ENCODE results near the gene UBALD2. TPM values are rescaled to one million over a fixed set of nuclear protein-coding genes. Genes with fewer than 3 reads are reported as not detected.

UBALD2 gene
- total and polyA plus RNA-seq, 2 of the 13 experiments (the other 11 are each of a cell fraction or from before 2014, with no cell fraction given), result 3.3 to 89.7 TPM

DNA sequence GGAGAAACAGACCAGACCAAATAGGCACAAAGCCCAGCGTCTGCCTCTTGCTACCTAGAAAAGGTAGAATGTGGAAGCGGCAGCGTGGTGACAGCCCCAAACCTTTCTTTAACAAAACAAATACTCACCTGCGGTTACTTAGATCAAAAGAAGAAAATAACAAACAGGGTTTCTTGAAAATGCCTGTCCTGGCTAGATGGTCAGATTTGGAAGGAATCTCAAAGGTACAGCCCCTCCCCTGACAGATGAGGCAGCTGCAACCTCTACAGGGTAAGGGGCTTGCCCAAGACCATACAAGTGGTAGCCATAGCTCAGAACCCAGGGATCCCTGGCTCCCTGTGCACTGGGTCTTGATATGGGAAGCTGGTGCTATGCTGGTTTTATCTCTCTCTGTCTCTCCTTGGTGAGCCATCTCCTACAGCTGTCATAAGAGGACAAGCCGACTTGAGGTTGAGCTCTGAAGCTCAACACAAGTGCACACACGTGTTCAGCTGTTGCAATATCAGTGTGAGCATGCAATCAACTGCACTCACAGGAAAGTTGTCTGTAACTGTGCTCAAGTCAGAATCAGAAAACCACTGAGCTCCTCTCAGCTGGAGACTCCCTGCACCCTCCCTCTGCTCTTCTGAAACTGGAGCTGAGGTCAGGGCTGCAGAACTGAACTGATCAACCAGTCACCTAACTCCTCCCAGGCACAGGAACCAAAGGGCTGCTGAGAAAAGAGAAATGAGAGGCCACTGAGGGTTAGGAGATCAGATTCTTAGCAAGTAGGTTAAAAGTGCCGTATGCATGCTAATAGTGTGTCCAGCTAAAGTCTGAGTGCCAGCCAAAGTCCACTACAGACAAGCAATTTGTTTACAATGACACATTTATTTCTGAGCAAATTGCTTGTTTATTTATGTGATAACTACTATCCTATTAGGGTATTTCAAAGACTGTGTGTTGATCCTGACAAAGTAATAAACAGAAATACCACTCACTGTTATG, 18.8 kb upstream of the UBALD2 start (continued):
- TF ChIP-seq PRPF4 (IDR thresholded peaks at IDR 0.05; ENCODE audit: low read depth, low read length, poor library complexity, severe bottlenecking), result no peak
- TF ChIP-seq ZNF816 (CRISPR knock-in tag; IDR thresholded peaks at IDR 0.05; ENCODE audit: borderline replicate concordance), result no peak
- TF ChIP-seq RXRB (CRISPR knock-in tag; IDR thresholded peaks at IDR 0.05; ENCODE audit: borderline replicate concordance), result peak; percentile 83
- no peak for TF ChIP-seq BRCA1 (CRISPR knock-in tag; IDR thresholded peaks at IDR 0.05)
- TF ChIP-seq, protein P1, sequence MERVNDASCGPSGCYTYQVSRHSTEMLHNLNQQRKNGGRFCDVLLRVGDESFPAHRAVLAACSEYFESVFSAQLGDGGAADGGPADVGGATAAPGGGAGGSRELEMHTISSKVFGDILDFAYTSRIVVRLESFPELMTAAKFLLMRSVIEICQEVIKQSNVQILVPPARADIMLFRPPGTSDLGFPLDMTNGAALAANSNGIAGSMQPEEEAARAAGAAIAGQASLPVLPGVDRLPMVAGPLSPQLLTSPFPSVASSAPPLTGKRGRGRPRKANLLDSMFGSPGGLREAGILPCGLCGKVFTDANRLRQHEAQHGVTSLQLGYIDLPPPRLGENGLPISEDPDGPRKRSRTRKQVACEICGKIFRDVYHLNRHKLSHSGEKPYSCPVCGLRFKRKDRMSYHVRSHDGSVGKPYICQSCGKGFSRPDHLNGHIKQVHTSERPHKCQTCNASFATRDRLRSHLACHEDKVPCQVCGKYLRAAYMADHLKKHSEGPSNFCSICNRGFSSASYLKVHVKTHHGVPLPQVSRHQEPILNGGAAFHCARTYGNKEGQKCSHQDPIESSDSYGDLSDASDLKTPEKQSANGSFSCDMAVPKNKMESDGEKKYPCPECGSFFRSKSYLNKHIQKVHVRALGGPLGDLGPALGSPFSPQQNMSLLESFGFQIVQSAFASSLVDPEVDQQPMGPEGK (CRISPR knock-in tag; IDR thresholded peaks at IDR 0.05), result no peak
- TF ChIP-seq ZNF432 (CRISPR knock-in tag; IDR thresholded peaks at IDR 0.05; ENCODE audit: borderline replicate concordance), result no peak
- TF ChIP-seq, protein P2, sequence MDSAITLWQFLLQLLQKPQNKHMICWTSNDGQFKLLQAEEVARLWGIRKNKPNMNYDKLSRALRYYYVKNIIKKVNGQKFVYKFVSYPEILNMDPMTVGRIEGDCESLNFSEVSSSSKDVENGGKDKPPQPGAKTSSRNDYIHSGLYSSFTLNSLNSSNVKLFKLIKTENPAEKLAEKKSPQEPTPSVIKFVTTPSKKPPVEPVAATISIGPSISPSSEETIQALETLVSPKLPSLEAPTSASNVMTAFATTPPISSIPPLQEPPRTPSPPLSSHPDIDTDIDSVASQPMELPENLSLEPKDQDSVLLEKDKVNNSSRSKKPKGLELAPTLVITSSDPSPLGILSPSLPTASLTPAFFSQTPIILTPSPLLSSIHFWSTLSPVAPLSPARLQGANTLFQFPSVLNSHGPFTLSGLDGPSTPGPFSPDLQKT (CRISPR knock-in tag; IDR thresholded peaks at IDR 0.05; ENCODE audit: borderline replicate concordance), result no peak
- no peak for TF ChIP-seq ISX (CRISPR knock-in tag; conservative IDR thresholded peaks at IDR 0.05)
- no peak for TF ChIP-seq SNRNP70 (IDR thresholded peaks at IDR 0.05; ENCODE audit: low read depth, low read length)
- TF ChIP-seq, protein P3, sequence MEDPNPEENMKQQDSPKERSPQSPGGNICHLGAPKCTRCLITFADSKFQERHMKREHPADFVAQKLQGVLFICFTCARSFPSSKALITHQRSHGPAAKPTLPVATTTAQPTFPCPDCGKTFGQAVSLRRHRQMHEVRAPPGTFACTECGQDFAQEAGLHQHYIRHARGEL (CRISPR knock-in tag; IDR thresholded peaks at IDR 0.05), result no peak
- peak in 1 of 2 experiments; percentile 40; a peak in 1 of 4 replicates for TF ChIP-seq NR2F1 (CRISPR knock-in tag; IDR thresholded peaks at IDR 0.05)
- TF ChIP-seq HNRNPL (IDR thresholded peaks at IDR 0.05; ENCODE audit: low read depth, low read length), result no peak
- TF ChIP-seq ZNF34 (CRISPR knock-in tag; IDR thresholded peaks at IDR 0.05; ENCODE audit: borderline replicate concordance), result no peak
- TF ChIP-seq ZNF232 (CRISPR knock-in tag; IDR thresholded peaks at IDR 0.05; ENCODE audit: borderline replicate concordance), result no peak
- TF ChIP-seq, protein P4, sequence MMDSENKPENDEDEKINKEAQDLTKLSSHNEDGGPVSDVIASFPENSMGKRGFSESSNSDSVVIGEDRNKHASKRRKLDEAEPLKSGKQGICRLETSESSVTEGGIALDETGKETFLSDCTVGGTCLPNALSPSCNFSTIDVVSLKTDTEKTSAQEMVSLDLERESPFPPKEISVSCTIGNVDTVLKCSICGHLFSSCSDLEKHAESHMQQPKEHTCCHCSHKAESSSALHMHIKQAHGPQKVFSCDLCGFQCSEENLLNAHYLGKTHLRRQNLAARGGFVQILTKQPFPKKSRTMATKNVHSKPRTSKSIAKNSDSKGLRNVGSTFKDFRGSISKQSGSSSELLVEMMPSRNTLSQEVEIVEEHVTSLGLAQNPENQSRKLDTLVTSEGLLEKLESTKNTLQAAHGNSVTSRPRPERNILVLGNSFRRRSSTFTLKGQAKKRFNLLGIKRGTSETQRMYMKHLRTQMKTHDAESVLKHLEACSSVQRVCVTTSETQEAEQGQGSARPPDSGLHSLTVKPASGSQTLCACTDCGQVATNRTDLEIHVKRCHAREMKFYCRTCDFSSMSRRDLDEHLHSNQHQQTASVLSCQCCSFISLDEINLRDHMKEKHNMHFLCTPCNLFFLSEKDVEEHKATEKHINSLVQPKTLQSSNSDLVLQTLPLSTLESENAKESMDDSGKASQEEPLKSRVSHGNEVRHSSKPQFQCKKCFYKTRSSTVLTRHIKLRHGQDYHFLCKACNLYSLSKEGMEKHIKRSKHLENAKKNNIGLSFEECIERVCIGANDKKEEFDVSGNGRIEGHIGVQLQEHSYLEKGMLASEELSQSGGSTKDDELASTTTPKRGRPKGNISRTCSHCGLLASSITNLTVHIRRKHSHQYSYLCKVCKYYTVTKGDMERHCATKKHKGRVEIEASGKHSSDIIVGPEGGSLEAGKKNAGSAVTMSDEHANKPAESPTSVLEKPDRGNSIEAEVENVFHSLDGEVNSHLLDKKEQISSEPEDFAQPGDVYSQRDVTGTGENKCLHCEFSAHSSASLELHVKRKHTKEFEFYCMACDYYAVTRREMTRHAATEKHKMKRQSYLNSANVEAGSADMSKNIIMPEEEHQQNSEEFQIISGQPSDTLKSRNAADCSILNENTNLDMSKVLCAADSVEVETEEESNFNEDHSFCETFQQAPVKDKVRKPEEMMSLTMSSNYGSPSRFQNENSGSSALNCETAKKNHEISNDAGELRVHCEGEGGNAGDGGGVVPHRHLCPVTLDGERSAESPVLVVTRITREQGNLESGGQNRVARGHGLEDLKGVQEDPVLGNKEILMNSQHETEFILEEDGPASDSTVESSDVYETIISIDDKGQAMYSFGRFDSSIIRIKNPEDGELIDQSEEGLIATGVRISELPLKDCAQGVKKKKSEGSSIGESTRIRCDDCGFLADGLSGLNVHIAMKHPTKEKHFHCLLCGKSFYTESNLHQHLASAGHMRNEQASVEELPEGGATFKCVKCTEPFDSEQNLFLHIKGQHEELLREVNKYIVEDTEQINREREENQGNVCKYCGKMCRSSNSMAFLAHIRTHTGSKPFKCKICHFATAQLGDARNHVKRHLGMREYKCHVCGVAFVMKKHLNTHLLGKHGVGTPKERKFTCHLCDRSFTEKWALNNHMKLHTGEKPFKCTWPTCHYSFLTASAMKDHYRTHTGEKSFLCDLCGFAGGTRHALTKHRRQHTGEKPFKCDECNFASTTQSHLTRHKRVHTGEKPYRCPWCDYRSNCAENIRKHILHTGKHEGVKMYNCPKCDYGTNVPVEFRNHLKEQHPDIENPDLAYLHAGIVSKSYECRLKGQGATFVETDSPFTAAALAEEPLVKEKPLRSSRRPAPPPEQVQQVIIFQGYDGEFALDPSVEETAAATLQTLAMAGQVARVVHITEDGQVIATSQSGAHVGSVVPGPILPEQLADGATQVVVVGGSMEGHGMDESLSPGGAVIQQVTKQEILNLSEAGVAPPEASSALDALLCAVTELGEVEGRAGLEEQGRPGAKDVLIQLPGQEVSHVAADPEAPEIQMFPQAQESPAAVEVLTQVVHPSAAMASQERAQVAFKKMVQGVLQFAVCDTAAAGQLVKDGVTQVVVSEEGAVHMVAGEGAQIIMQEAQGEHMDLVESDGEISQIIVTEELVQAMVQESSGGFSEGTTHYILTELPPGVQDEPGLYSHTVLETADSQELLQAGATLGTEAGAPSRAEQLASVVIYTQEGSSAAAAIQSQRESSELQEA (CRISPR knock-in tag; IDR thresholded peaks at IDR 0.05; ENCODE audit: not compliant biosample characterization), result no peak
- TF ChIP-seq ZNF629 (CRISPR knock-in tag; conservative IDR thresholded peaks at IDR 0.05), result no peak

Measured in HepG2 (cell line).